GM12878 (cell line): ENCODE measurements around the gene GDF11. TPM values are rescaled to one million over a fixed set of nuclear protein-coding genes. Genes with fewer than 3 reads are reported as not detected.

Experiments
- CEBPB ChIP-seq, 2 experiments: fragments of 150-350 bp in 1 of 2; IDR thresholded peaks; 2 replicates each; pipeline ENCODE4 v1.6.1; 2012 to 2014; ENCODE audit warnings: low read depth in 2 of 2, low read length in 2 of 2, borderline replicate concordance in 1 of 2, inconsistent platforms in 1 of 2
- CHD2 ChIP-seq: IDR thresholded peaks from 2 replicates; pipeline ENCODE4 v1.6.1; 2011; ENCODE audit warnings: low read depth, low read length, improper control_type of control experiment, borderline replicate concordance
- ESRRA ChIP-seq: IDR thresholded peaks from 2 replicates; pipeline ENCODE4 v1.6.1; 2012; ENCODE audit warnings: mild to moderate bottlenecking, low read length, improper control_type of control experiment
- GATAD2B ChIP-seq: fragments of 450-650 bp; conservative IDR thresholded peaks from 2 replicates; pipeline ENCODE4 v1.6.1; 2017; ENCODE audit warnings: low read depth, mild to moderate bottlenecking, moderate library complexity
- HDAC2 ChIP-seq: fragments of 200-600 bp; sonication (generic); IDR thresholded peaks from 2 replicates; pipeline ENCODE4 v1.6.1; 2017
- HDAC6 ChIP-seq: fragments of 200-600 bp; sonication (generic); IDR thresholded peaks from one replicate; pipeline ENCODE4 v1.8.0; 2017; ENCODE audit warnings: antibody characterized with exemption; ENCODE audit not compliant: unreplicated experiment
- LARP7 ChIP-seq: fragments of 450-650 bp; IDR thresholded peaks from 2 replicates; pipeline ENCODE4 v1.6.1; 2017; ENCODE audit warnings: mild to moderate bottlenecking
- MTA3 ChIP-seq: IDR thresholded peaks from 2 replicates; pipeline ENCODE4 v1.6.1; 2012; ENCODE audit warnings: low read length, inconsistent platforms, borderline replicate concordance
- NFYA ChIP-seq: IDR thresholded peaks from 2 replicates; pipeline ENCODE4 v1.6.1; 2011; ENCODE audit warnings: low read depth, mild to moderate bottlenecking, low read length, improper control_type of control experiment, borderline replicate concordance
- NR2F1 ChIP-seq: fragments of 450-650 bp; conservative IDR thresholded peaks from 2 replicates; pipeline ENCODE4 v1.6.1; 2017; ENCODE audit warnings: mild to moderate bottlenecking
- PAX5 ChIP-seq: IDR thresholded peaks from 2 replicates; pipeline ENCODE4 v1.6.1; 2011; ENCODE audit warnings: low read depth, low read length, borderline replicate concordance
- PAX8 ChIP-seq: fragments of 450-650 bp; IDR thresholded peaks from 2 replicates; pipeline ENCODE4 v1.6.1; 2017; ENCODE audit warnings: mild to moderate bottlenecking, moderate library complexity
- POU2F2 ChIP-seq: IDR thresholded peaks from 3 replicates; pipeline ENCODE4 v1.6.1; 2011; ENCODE audit warnings: low read depth, mild to moderate bottlenecking, low read length, borderline replicate concordance
- SMARCA5 ChIP-seq: fragments of 450-650 bp; IDR thresholded peaks from 2 replicates; pipeline ENCODE4 v1.6.1; 2017; ENCODE audit warnings: mild to moderate bottlenecking
- SPI1 ChIP-seq: IDR thresholded peaks from 2 replicates; pipeline ENCODE4 v1.6.1; 2011; ENCODE audit warnings: low read depth, mild to moderate bottlenecking, low read length, moderate library complexity, borderline replicate concordance; ENCODE audit not compliant: insufficient read depth
- STAT1 ChIP-seq: fragments of 450-650 bp; conservative IDR thresholded peaks from 2 replicates; pipeline ENCODE4 v1.6.1; 2014; ENCODE audit warnings: antibody characterized with exemption, mild to moderate bottlenecking
- SUPT20H ChIP-seq: IDR thresholded peaks from 2 replicates; pipeline ENCODE4 v1.6.1; 2011; ENCODE audit warnings: low read depth, mild to moderate bottlenecking, low read length, moderate library complexity, borderline replicate concordance; ENCODE audit not compliant: control insufficient read depth
- SUZ12 ChIP-seq: fragments of 200-600 bp; sonication (generic); IDR thresholded peaks from one replicate; pipeline ENCODE4 v1.6.1; 2018; ENCODE audit warnings: antibody characterized with exemption, mild to moderate bottlenecking; ENCODE audit not compliant: unreplicated experiment
- TCF7 ChIP-seq: IDR thresholded peaks from 2 replicates; pipeline ENCODE4 v1.6.1; 2014; ENCODE audit warnings: antibody characterized with exemption, borderline replicate concordance
- ZNF217 ChIP-seq: fragments of 450-650 bp; IDR thresholded peaks from 2 replicates; pipeline ENCODE4 v1.6.1; 2017; ENCODE audit warnings: antibody characterized with exemption, mild to moderate bottlenecking
- polyA plus RNA-seq, 11 experiments: library from polyadenylated mRNA; depleted of rRNA in 4 of 11; unstranded in 6 of 11; stranded (reverse) in 5 of 11; fragments of >200 nt; fragmentation: Nextera tagmentation in 4 of 11; fragmentation: Illumina TruSeq in 1 of 11; extraction: Ambion mirVana in 4 of 11; extraction: Trizol in 1 of 11; gene quantifications; 1 replicate in 1 of 11; 2 replicates in 10 of 11; pipeline versions ENCODE4 v1.2.1 to v1.2.3, GENCODE V29; 2011 to 2016; ENCODE audit warnings: inconsistent platforms in 2 of 11, missing spikeins in 2 of 11, low read depth in 1 of 11
- total RNA-seq, 4 experiments: library from RNA; depleted of rRNA in 3 of 4; stranded (reverse); fragments of >200 nt in 3 of 4; fragmentation: Illumina TruSeq in 1 of 4; extraction: Trizol in 1 of 4; gene quantifications; 2 replicates each; pipeline versions ENCODE4 v1.2.1 to v1.2.3, GENCODE V29; 2013 to 2021
- TF ChIP-seq, protein P1 (sequence below): IDR thresholded peaks from 2 replicates; pipeline ENCODE4 v1.6.1; 2011; ENCODE audit warnings: borderline replicate concordance, low read depth, mild to moderate bottlenecking, moderate library complexity, low read length; ENCODE audit not compliant: insufficient read depth, poor library complexity, severe bottlenecking
- TF ChIP-seq, protein P2 (sequence below): fragments of 450-650 bp; IDR thresholded peaks from 2 replicates; pipeline ENCODE4 v1.6.1; 2017; ENCODE audit warnings: low read depth, mild to moderate bottlenecking, moderate library complexity
- TF ChIP-seq, protein P3 (sequence below): IDR thresholded peaks from 2 replicates; pipeline ENCODE4 v1.6.1; 2012; ENCODE audit warnings: low read depth, low read length, improper control_type of control experiment
- TF ChIP-seq, protein P4 (sequence below): IDR thresholded peaks from 2 replicates; pipeline ENCODE4 v1.6.1; 2012; ENCODE audit warnings: mild to moderate bottlenecking, low read depth, low read length

Gene GDF11
- total and polyA plus RNA-seq, 10 of the 15 experiments (the other 5 are each of a cell fraction or from before 2014, with no cell fraction given): 0.83 to 15.4 (median 4.3) TPM

DNA sequence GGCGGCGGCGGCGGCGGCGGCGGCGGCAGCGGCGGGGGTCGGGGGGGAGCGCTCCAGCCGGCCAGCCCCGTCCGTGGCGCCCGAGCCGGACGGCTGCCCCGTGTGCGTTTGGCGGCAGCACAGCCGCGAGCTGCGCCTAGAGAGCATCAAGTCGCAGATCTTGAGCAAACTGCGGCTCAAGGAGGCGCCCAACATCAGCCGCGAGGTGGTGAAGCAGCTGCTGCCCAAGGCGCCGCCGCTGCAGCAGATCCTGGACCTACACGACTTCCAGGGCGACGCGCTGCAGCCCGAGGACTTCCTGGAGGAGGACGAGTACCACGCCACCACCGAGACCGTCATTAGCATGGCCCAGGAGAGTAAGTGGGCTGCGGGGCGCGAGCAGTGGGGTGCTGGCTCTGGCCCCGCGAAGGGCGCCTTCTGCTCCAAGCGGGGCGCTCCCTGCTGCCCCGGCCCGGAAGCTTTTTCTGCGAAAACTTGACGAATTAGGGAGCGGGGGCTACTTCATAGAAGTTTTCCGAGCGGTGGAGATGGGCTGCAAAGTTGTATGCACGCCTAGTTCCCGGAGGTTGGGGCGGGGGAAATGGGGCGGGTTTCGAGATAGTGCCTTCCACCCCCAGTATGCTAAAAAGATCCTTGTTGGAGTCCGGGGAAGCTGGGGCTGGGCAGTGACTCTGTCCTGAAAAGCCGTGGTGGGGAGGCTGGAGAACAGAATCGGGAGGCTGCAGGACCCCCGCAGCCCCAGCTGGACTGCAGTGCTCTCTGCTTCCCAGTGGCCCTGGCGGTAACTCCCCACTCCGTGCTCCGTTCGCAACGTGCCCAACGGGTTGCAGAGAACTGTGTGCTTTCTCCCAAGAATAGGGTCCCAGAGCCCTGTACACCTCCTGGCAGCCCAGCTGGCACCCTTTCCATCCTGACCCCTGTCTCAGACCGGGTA lies 751 bp downstream of the GDF11 start (continued):
- no peak for TF ChIP-seq HDAC6
- TF ChIP-seq, protein P1, sequence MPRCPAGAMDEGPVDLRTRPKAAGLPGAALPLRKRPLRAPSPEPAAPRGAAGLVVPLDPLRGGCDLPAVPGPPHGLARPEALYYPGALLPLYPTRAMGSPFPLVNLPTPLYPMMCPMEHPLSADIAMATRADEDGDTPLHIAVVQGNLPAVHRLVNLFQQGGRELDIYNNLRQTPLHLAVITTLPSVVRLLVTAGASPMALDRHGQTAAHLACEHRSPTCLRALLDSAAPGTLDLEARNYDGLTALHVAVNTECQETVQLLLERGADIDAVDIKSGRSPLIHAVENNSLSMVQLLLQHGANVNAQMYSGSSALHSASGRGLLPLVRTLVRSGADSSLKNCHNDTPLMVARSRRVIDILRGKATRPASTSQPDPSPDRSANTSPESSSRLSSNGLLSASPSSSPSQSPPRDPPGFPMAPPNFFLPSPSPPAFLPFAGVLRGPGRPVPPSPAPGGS: no peak
- peak; percentile 70; the same call in 1 of the 2 replicates for TF ChIP-seq LARP7
- TF ChIP-seq MTA3: no peak
- TF ChIP-seq CHD2: no peak
- TF ChIP-seq, protein P2, sequence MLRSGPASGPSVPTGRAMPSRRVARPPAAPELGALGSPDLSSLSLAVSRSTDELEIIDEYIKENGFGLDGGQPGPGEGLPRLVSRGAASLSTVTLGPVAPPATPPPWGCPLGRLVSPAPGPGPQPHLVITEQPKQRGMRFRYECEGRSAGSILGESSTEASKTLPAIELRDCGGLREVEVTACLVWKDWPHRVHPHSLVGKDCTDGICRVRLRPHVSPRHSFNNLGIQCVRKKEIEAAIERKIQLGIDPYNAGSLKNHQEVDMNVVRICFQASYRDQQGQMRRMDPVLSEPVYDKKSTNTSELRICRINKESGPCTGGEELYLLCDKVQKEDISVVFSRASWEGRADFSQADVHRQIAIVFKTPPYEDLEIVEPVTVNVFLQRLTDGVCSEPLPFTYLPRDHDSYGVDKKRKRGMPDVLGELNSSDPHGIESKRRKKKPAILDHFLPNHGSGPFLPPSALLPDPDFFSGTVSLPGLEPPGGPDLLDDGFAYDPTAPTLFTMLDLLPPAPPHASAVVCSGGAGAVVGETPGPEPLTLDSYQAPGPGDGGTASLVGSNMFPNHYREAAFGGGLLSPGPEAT: no peak
- TF ChIP-seq, protein P3, sequence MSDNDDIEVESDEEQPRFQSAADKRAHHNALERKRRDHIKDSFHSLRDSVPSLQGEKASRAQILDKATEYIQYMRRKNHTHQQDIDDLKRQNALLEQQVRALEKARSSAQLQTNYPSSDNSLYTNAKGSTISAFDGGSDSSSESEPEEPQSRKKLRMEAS: no peak
- no peak for TF ChIP-seq TCF7
- TF ChIP-seq, protein P4, sequence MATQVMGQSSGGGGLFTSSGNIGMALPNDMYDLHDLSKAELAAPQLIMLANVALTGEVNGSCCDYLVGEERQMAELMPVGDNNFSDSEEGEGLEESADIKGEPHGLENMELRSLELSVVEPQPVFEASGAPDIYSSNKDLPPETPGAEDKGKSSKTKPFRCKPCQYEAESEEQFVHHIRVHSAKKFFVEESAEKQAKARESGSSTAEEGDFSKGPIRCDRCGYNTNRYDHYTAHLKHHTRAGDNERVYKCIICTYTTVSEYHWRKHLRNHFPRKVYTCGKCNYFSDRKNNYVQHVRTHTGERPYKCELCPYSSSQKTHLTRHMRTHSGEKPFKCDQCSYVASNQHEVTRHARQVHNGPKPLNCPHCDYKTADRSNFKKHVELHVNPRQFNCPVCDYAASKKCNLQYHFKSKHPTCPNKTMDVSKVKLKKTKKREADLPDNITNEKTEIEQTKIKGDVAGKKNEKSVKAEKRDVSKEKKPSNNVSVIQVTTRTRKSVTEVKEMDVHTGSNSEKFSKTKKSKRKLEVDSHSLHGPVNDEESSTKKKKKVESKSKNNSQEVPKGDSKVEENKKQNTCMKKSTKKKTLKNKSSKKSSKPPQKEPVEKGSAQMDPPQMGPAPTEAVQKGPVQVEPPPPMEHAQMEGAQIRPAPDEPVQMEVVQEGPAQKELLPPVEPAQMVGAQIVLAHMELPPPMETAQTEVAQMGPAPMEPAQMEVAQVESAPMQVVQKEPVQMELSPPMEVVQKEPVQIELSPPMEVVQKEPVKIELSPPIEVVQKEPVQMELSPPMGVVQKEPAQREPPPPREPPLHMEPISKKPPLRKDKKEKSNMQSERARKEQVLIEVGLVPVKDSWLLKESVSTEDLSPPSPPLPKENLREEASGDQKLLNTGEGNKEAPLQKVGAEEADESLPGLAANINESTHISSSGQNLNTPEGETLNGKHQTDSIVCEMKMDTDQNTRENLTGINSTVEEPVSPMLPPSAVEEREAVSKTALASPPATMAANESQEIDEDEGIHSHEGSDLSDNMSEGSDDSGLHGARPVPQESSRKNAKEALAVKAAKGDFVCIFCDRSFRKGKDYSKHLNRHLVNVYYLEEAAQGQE: no peak
- TF ChIP-seq POU2F2: no peak
- TF ChIP-seq ZNF217: 0 out of 2 replicates have a peak, but pooled peaks have one; percentile 45
- TF ChIP-seq STAT1: no peak
- no peak for TF ChIP-seq SPI1
- TF ChIP-seq HDAC2: no peak
- no peak for TF ChIP-seq PAX8
- no peak for TF ChIP-seq ESRRA
- 0 out of 2 replicates have a peak, but pooled peaks have one; percentile 22 for TF ChIP-seq NR2F1
- TF ChIP-seq SUZ12: no peak
- TF ChIP-seq GATAD2B: peak; percentile 50; the same call in 1 of the 2 replicates
- no peak for TF ChIP-seq SUPT20H
- TF ChIP-seq SMARCA5: peak; percentile 78
- TF ChIP-seq NFYA: no peak
- no peak for TF ChIP-seq CEBPB (IDR thresholded peaks at IDR 0.05; ENCODE audit: borderline replicate concordance in 1 of 2, low read depth in 2 of 2, low read length in 2 of 2)
- no peak; the same call in 1 of the 2 replicates for TF ChIP-seq PAX5
